HG03196 (cell line): Measurements from ENCODE around the gene CIB4.

ENCODE experiments used
- ATAC-seq: cut with Tn5 transposase; IDR thresholded peaks from one replicate; pipeline ENCODE4 v1.9.1; 2021; ENCODE audit not compliant: unreplicated experiment

Gene CIB4

DNA sequence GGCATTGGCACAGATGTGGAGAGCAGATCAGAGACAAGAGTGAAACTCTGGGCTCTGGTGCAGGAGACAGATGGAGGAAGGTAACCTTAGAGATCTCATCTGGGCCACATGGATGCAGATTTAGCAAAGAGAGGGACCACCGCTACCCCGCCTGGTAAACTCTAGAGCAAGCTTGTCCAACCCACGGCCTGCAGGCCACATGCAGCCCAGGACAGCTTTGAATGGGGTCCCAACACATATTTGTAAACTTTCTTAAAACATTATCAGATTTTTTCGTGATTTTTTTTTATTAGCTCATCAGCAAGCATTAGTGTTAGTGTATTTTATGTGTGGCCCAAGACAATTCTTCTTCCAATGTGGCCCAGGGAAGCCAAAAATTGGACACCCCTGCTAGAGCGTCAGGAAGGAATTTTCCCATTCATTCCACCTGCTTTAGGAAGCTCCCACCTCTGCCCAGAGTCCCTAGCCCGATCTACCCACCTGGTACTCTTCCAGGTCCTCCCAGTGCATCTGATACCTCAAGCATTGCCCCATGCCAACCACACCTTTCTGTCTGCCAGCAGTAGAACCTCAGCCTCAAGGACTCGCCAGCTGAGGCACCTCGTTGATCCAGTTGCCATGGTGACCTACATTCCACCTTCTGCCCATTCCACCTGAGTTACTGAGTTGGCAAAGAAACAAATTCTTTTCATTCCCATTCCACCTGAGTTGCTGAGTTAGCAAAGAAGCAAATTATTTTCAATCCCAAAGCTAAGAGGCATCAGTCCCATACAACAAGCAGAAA, at the start of gene CIB4:
CIB4 (minus strand) TSS at position 586 of the 784 bp plus-strand sequence; CDS start at position 534, 52 bp downstream.
- ATAC-seq, result no peak

GRCh38 chr2:26687801-26688200, 46.6 kb upstream of the CIB4 start:
- no peak for ATAC-seq

DNA sequence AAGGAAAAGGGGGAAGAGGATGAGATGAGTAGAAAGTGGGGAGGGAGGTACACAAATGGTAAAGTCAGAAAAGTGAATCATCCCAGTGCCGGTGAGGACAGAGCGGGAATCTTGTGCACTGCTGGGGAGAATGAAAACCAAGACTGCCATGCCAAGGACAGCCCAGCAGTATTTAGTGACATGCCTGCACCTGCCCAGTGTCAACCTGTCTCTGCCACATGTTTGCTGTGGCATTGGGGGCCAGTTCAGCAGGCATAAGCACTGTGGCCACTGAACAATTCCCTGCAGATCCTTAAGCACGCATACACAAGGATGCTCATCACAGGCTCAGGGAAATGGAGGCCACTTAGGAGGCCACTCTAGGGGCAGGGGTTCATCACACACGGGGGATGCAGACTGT, 46.2 kb upstream of the CIB4 start:
- ATAC-seq, result no peak

- no peak for ATAC-seq
Measured at GRCh38 chr2:26685989-26686839, 45.0 kb upstream of the CIB4 start.

DNA sequence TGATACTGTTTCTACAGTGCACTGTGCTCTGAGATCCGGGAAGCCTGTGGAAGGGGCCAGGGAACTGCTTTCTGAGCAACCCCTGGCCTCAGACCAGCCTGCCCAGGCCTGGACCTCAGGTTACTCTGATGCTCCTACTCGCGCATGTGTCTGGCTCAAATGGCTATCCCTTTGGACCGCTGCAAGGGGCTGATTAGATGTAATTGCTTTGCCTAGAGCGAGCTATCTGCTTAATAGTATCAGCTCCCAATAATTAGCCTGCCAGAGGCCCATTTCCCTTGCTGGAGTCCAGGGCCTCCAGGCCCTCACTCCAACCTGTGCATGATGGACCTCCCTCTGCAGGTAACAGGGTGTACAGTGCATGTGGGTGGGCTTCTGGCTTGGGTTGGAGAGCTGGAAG, 44.2 kb upstream of the CIB4 start:
- no peak for ATAC-seq

GRCh38 chr2:26683583-26683982, 42.4 kb upstream of the CIB4 start:
- no peak for ATAC-seq

DNA sequence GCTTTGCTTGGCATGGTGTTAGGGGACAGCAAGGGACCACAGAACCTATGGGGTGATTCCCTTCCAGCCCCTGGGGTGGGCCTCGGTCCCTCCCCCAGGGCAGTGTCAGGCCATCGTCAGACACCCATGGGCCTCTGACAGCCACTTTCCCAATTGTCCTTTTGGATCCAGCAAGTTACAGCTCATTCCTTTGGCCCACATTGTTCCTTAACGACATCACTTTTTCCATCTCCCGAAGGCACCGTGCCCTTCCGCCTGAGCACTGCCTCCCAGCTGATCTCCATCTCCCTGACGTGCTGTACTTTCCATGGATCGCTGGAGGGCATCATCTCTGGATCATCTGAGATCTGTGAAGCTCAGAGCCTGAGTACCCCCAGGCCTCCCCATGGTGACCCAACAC, 41.0 kb upstream of the CIB4 start:
- ATAC-seq, result no peak

- ATAC-seq, result no peak
Measured at GRCh38 chr2:26681656-26682055, 40.5 kb upstream of the CIB4 start.

DNA sequence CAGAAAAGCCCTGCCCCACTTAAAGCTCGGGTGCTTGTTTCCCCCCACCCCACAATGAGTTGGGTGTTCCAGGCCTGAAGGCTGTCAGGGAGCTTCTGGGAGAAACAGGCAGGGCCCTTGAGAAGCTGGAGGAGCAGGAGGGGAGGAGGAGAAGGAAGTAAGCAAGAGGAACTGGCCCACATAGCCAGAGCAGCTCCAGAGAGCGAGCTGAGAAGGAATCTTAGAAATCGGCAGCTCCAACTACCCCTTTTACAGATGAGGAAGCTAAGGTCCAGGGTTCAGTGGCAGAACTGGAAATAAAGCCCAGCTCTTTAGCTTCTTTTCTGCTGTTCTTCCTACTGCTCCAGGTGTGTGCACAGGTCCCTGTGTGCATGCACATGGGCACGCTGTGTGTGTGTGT, 38.7 kb upstream of the CIB4 start:
- ATAC-seq, result no peak

DNA sequence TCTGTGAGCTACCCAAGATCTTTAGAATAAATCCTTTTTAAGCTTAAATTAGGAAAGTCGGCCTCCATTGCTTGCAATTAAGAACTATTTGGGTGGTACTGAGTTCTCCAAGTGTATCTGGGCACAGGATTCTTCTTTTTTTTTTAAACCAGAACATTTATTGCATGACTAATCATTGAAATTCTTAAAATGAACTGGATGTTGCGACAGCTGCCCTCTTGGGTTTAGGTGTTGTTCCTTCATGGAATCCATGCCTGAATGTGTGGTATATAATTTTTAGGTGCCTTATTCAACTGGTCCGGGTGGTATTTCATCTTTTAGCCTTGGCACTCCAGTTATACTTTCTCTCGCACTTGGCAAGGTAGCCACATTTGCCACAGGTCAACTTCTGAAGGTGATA, 36.9 kb upstream of the CIB4 start:
- no peak for ATAC-seq

GRCh38 chr2:26675651-26676255, 34.6 kb upstream of the CIB4 start:
- no peak for ATAC-seq

DNA sequence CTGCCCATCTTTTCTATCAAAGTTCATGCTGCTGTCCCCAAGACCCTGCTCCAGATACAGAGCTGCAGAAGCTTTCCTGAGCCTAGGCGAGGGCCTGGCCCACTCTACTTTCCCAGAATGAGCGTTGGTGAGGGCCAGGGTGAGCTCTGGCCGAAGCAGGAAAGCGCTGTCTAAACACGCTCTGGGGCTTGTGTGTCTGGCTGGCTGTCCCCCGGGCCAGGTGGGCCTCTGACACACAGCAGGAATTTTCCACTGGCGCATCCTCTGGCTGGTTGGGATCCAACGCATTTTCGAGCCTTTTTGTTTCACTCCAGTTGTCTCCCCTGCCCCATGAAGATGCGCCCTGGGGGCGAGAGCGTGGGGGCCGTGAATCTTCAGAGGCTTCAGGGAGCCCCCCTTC, 33.6 kb upstream of the CIB4 start:
- ATAC-seq, result no peak

- no peak for ATAC-seq
Measured at GRCh38 chr2:26674002-26674751, 33.0 kb upstream of the CIB4 start.

DNA sequence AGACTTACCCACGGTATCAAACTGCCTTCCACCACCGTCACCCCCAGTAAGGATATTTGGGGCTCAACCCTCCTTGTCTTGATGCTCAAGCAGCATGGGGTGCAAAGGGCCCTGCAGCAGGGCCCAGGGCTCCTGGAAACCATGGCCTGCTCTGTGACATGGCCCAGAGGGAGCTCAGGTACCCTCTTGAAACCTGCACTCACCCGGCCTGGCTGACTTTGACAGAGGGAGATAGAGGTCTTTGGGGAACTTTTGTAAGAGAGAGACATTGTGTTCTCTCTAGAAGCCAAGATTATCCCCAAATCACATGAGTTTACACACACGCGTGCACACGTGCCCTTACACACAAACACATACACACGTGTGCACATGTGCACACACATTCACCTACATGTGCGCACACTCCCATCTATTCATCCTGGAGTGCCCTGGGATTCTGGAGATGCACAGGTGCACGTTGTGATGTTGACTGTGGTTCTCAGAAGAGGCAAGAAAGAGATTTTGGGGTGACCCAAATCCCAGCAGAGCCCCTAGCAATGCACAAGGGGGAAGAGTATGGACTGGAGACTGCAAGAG, 31.7 kb upstream of the CIB4 start:
- ATAC-seq, result no peak

- ATAC-seq, result no peak
Measured at GRCh38 chr2:26672112-26672817, 31.1 kb upstream of the CIB4 start.

DNA sequence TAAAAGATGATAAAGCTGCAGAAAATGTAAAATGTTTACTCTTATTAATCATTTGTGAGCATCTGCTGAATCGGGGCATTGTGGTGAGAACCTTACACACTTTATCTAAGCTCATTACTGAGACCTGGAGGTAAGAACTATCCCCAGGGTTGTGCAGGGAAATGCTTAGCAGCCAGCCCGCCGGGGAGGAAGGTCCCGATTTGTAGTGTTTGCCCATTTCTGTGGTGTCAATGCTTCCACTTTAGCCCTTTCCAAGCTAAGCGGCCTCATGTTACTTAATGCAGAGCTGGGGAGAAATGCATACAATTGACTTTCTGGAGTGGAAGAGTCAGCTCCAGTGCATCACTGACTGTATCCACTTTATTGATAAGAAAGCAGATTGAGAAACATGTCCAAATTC, 30.5 kb upstream of the CIB4 start:
- ATAC-seq, result no peak

DNA sequence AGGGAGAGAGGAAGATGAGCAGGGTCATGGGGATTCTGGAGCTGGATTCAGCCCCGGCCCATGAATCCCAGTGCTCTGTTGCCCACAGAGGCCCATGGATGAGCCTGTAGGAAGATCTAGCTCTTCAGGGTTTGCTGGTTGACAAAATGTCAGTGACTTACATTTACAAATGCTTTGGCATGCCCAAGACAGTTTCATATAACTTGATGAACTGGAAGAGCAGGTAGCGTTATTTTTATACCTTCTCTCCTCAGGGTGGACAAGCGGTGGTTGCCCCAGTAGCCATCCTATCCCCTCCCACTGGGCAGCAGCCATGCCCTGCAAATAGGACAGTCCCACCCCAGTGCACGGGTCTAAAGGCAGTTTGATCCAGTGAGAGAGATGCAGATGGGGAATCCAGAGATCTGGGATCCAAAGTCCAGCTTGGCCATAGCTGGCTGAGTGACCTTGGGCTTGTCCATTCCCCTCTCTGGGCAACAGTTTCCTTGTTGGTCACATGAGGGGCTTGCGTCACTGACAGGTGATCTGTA, 29.8 kb upstream of the CIB4 start:
- no peak for ATAC-seq

DNA sequence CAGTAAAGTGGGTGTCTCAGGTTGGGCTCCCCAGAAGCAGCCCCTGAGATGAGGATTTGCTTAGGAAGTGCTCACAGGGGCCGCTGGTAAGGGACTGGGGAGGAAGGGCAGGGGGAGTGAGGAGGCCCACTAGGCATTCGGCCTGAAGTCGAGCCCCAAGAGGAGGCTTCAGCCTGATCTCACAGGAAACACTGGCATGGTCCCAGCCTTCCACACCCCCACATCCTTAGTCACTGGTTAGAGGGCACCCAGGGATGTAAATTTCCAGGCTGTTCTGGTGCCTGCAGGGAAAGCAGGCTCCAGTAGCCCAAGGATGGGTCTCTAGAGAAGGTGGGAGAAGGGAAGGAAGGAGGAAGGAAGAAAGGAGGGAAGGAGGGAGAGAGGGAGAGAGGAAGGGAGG, 29.0 kb upstream of the CIB4 start:
- ATAC-seq, result no peak

DNA sequence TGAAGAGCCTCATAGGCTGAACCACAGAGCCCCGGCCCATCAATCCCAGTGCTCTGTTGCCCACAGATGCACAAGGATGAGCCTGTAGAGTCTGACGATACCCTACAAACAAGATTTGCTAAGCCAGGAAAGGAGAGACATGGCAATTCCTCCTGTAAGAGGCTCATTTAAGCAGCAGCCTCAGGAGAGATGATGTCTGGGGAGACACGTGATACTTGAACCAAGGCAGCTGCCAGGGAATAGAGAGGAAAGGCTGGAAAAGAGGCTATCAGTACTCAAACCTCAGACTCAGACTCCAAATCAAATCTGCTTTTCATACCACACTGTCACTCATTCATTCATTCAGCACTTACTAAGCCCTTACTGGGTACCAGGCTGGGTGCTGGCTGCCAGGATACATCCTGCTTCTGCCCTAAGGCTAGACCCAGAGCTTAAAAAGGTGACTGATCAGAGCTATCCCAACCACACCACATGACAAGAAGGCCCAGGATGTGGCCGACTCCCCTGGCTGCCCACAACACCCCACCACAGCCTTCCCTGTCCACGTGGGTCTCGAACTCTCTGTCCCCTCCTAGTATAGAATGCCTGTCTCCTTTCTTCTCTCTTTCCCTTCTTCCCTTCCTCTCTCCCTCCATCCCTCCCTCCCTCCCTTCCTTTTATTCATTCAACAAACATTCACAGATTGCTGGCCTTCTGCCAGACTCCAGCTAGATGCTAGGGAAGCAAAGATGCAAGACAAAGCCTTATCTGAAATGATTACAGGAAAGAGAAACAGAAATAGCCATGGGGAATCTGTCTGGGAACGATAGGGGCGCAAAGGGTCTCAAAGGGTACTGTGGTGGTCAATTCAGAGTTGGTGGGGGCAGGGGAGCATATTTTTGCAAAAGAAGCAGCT, 27.9 kb upstream of the CIB4 start:
- ATAC-seq, result no peak
